Suprapubic skin (tissue), 4 donors: ENCODE results near the gene RNF212. TPM values are rescaled to one million over a fixed set of nuclear protein-coding genes. Genes with fewer than 3 reads are reported as not detected.

ENCODE experiments used
- DNase-seq, 2 donors: peaks; one replicate each; pipeline ENCODE4 v3.0.0-alpha.2; 2019; ENCODE audit warnings: low spot score in 2 of 2
- H3K27ac ChIP-seq: fragments of 200-600 bp; sonication (generic); one replicate; pipeline ENCODE4 v1.5.1; 2019
- H3K27me3 ChIP-seq: fragments of 200-600 bp; sonication (generic); one replicate; pipeline ENCODE4 v1.5.1; 2019
- H3K36me3 ChIP-seq: fragments of 200-600 bp; sonication (generic); one replicate; pipeline ENCODE4 v1.5.1; 2019
- H3K4me1 ChIP-seq: fragments of 200-600 bp; sonication (generic); one replicate; pipeline ENCODE4 v1.5.1; 2019
- H3K4me3 ChIP-seq: fragments of 200-600 bp; sonication (generic); one replicate; pipeline ENCODE4 v1.5.1; 2019; ENCODE audit warnings: mild to moderate bottlenecking
- H3K9me3 ChIP-seq: fragments of 200-600 bp; sonication (generic); one replicate; pipeline ENCODE4 v1.5.1; 2019
- CTCF ChIP-seq, 2 donors: fragments of 200-600 bp in 1 of 2; fragments of 450-650 bp in 1 of 2; sonication (generic) in 1 of 2; IDR thresholded peaks; one replicate each; pipeline ENCODE4 v1.5.1; 2016 to 2019; ENCODE audit warnings: antibody characterized with exemption in 2 of 2, mild to moderate bottlenecking in 1 of 2, moderate library complexity in 1 of 2
- EP300 ChIP-seq: sonication (generic); formaldehyde crosslinking; IDR thresholded peaks from one replicate; pipeline ENCODE4 v1.6.1; 2017; ENCODE audit warnings: antibody characterized with exemption
- POLR2A ChIP-seq, 2 donors: fragments of 450-650 bp; IDR thresholded peaks; one replicate each; pipeline ENCODE4 v1.6.1; 2017; ENCODE audit warnings: antibody characterized with exemption in 2 of 2, mild to moderate bottlenecking in 2 of 2, moderate library complexity in 2 of 2
- POLR2AphosphoS5 ChIP-seq, 3 donors: sonication (generic); formaldehyde crosslinking; IDR thresholded peaks; one replicate each; pipeline ENCODE4 v1.6.1; 2017; ENCODE audit warnings: antibody characterized with exemption in 3 of 3
- WGBS: methylation state at CpG from one replicate; pipeline ENCODE4 v1.1.5; 2018; 5-methylcytosine and 5-hydroxymethylcytosine counted together
- total RNA-seq, 4 donors: library from RNA; depleted of rRNA; stranded (reverse); fragments of >200 nt; gene quantifications; one replicate each; pipeline ENCODE4 v1.1.0, GENCODE V29; 2016

The RNF212 gene
- total RNA-seq, 4 donors from 2014 or later: 2.4 to 16.5 (median 4.4) TPM

- peaks cover 7% of the 10 kb centered on the region for H3K4me1 ChIP-seq
- WGBS: 73% methylated on average over 9 of the region's 9 CpGs
- H3K4me3 ChIP-seq: no peak overlapping the region
- no peaks in the 10 kb centered on the region for H3K9me3 ChIP-seq
- peak in 1 of 2 donors; percentile 37 for DNase-seq
- no peak overlapping the region for H3K27ac ChIP-seq
- TF ChIP-seq POLR2AphosphoS5 (IDR thresholded peaks at IDR 0.05): no peak
- no peak for TF ChIP-seq EP300
- TF ChIP-seq CTCF (IDR thresholded peaks at IDR 0.05): no peak
- TF ChIP-seq POLR2A (IDR thresholded peaks at IDR 0.05): no peak
- no peaks in the 10 kb centered on the region for H3K36me3 ChIP-seq
- H3K27me3 ChIP-seq: peaks cover 14% of the 10 kb centered on the region
These were observed 39.3 kb downstream of the RNF212 start for GRCh38 chr4:1074077-1074476.

- Histone ChIP-seq H3K4me3 (no peak overlapping the region), H3K27me3 (peaks cover 10% of the 10 kb centered on the region), H3K9me3 (no peaks in the 10 kb centered on the region), H3K4me1 (peaks cover 7% of the 10 kb centered on the region), H3K36me3 (no peaks in the 10 kb centered on the region), H3K27ac (no peak overlapping the region)
- TF ChIP-seq CTCF (IDR thresholded peaks at IDR 0.05) (peak; percentile 36 to 70), POLR2AphosphoS5 (IDR thresholded peaks at IDR 0.05) (no peak), POLR2A (IDR thresholded peaks at IDR 0.05) (no peak)
- DNase-seq: peak in 1 of 2 donors; percentile 64
- WGBS: 30% methylated on average over 11 of the region's 11 CpGs
These were observed 40.4 kb downstream of the RNF212 start for GRCh38 chr4:1072830-1073446.

- Histone ChIP-seq H3K36me3 (no peaks in the 10 kb centered on the region), H3K9me3 (no peaks in the 10 kb centered on the region), H3K27me3 (peaks cover 27% of the 10 kb centered on the region), H3K27ac (no peak overlapping the region), H3K4me3 (no peak overlapping the region), H3K4me1 (no peaks in the 10 kb centered on the region)
- no peak for TF ChIP-seq POLR2A (IDR thresholded peaks at IDR 0.05)
- no peak for TF ChIP-seq POLR2AphosphoS5 (IDR thresholded peaks at IDR 0.05)
- no peak for TF ChIP-seq EP300
- no peak for TF ChIP-seq CTCF (IDR thresholded peaks at IDR 0.05)
- DNase-seq: peak in 1 of 2 donors; percentile 20
- WGBS: 96% methylated on average over 7 of the region's 7 CpGs
These were observed 44.0 kb downstream of the RNF212 start for GRCh38 chr4:1069394-1069793.

GRCh38 chr4:1065732-1066131 lies 47.6 kb downstream of the RNF212 start:
- H3K27me3 ChIP-seq: peaks cover 37% of the 10 kb centered on the region
- no peaks in the 10 kb centered on the region for H3K9me3 ChIP-seq
- H3K36me3 ChIP-seq: no peaks in the 10 kb centered on the region
- no peak for DNase-seq
- H3K4me1 ChIP-seq: no peaks in the 10 kb centered on the region
- no peak for TF ChIP-seq POLR2A (IDR thresholded peaks at IDR 0.05)
- no peak for TF ChIP-seq POLR2AphosphoS5 (IDR thresholded peaks at IDR 0.05)
- no peak for TF ChIP-seq CTCF (IDR thresholded peaks at IDR 0.05)
- TF ChIP-seq EP300: no peak
- H3K27ac ChIP-seq: no peak overlapping the region
- no peak overlapping the region for H3K4me3 ChIP-seq
- WGBS: 33% methylated on average over 4 of the region's 4 CpGs

GRCh38 chr4:1062419-1062818 lies 50.9 kb downstream of the RNF212 start:
- H3K9me3 ChIP-seq: no peaks in the 10 kb centered on the region
- no peak overlapping the region for H3K27ac ChIP-seq
- peaks cover 11% of the 10 kb centered on the region for H3K4me1 ChIP-seq
- no peak for DNase-seq
- TF ChIP-seq POLR2AphosphoS5 (IDR thresholded peaks at IDR 0.05): no peak
- TF ChIP-seq EP300: no peak
- no peak for TF ChIP-seq POLR2A (IDR thresholded peaks at IDR 0.05)
- TF ChIP-seq CTCF (IDR thresholded peaks at IDR 0.05): no peak
- 68% methylated on average over 6 of the region's 7 CpGs for WGBS
- no peak overlapping the region for H3K4me3 ChIP-seq
- no peaks in the 10 kb centered on the region for H3K36me3 ChIP-seq
- H3K27me3 ChIP-seq: peaks cover 49% of the 10 kb centered on the region
